Measurements from ENCODE around the gene HS6ST1. TPM values are rescaled to one million over a fixed set of nuclear protein-coding genes. Genes with fewer than 3 reads are reported as not detected.

The HS6ST1 gene
- total and polyA plus RNA-seq, 2 donors (not counting 3 experiments of a cell fraction or from before 2014, with no cell fraction given) = 12.8 to 19.4 TPM

- no peaks in the 10 kb centered on the region for H4K20me1 ChIP-seq (replicated peaks; ENCODE audit: control insufficient read depth, extremely low read depth, insufficient read depth, low read length)
- peak overlapping the region; percentile 79 for H3K9ac ChIP-seq (replicated peaks; ENCODE audit: extremely low read depth, insufficient read depth, low read length)
- CTCF ChIA-PET = interaction anchor here (0.9 to 2.8 kb wide), 8 partner anchors 21 to 1602 kb away, joined by 3 to 16 read pairs (median 4); no protein-coding TSS in a partner anchor
- H3K4me3 ChIP-seq (replicated peaks in 1 of 3; ENCODE audit: insufficient read depth in 1 of 3, low read depth in 1 of 3, low read length in 3 of 3) = peak overlapping the region; percentile 45 to 51 (median 46)
- intact Hi-C loops (cut with micrococcal nuclease) = loop anchor here (1.0 to 10.0 kb wide), 8 partner anchors 74 to 1527 kb away; no protein-coding TSS in a partner anchor
- DNase-seq (ENCODE audit: low read depth, low spot score) = peak; percentile 84
- peaks cover 10% of the 10 kb centered on the region for H3K4me1 ChIP-seq (ENCODE audit: control insufficient read depth, extremely low read depth, insufficient read depth, low read length)
- H3K36me3 ChIP-seq (ENCODE audit: control insufficient read depth in 2 of 2, extremely low read depth in 1 of 2, insufficient read depth in 2 of 2, low read length in 2 of 2) = no peaks in the 10 kb centered on the region
- H3K9me1 ChIP-seq (replicated peaks; ENCODE audit: control insufficient read depth, extremely low read depth, insufficient read depth, low read length) = no peaks in the 10 kb centered on the region
- H3K4me2 ChIP-seq (ENCODE audit: insufficient read depth, low read length) = peak overlapping the region; percentile 50
- peaks cover 2% of the 10 kb centered on the region for H3K79me2 ChIP-seq (ENCODE audit: control insufficient read depth, insufficient read depth, low read length)
- POLR2A ChIA-PET = no interaction called here
- dilution Hi-C loops (cut with MboI; ENCODE audit: extremely low pct_ligation_motif_present, low sequenced_read_pairs) = no loop called here
- no peaks in the 10 kb centered on the region for H3K27me3 ChIP-seq (ENCODE audit: control insufficient read depth in 2 of 2, insufficient read depth in 2 of 2, low read length in 2 of 2)
- peak; percentile 73 to 99 for TF ChIP-seq CTCF (IDR thresholded peaks at IDR 0.05; ENCODE audit: extremely low read depth in 1 of 2, insufficient read depth in 1 of 2, low read depth in 1 of 2, low read length in 2 of 2)
- no peak for TF ChIP-seq MAX (IDR thresholded peaks at IDR 0.05; ENCODE audit: insufficient read depth, insufficient read length)
- TF ChIP-seq POLR2A (IDR thresholded peaks at IDR 0.05; ENCODE audit: low read depth, low read length) = peak; percentile 71
- TF ChIP-seq POLR2AphosphoS5 (IDR thresholded peaks at IDR 0.05; ENCODE audit: insufficient read depth, low read depth, low read length) = peak; percentile 66
- TF ChIP-seq EZH2 (IDR thresholded peaks at IDR 0.05; ENCODE audit: borderline replicate concordance, low read depth, low read length, severe bottlenecking) = no peak
- no peaks in the 10 kb centered on the region for H3K9me3 ChIP-seq (replicated peaks; ENCODE audit: control insufficient read depth, insufficient read depth, low read length)
- peak overlapping the region; percentile 48 for H3K27ac ChIP-seq (ENCODE audit: insufficient read depth, low read depth, low read length)
- peak; percentile 88 for FAIRE-seq
- H2AFZ ChIP-seq (ENCODE audit: low read depth, low read length) = peak overlapping the region; percentile 87
- BruUV-seq (replicated peaks) = TSS peak; percentile 79
Observed at GRCh38 chr2:128321784-128322714, 3.4 kb upstream of the HS6ST1 start.
